HG03565 (cell line): ENCODE measurements around the gene CISH.

Experiments
- ATAC-seq: cut with Tn5 transposase; IDR thresholded peaks from one replicate; pipeline ENCODE4 v1.9.1; 2021; ENCODE audit warnings: mild to moderate bottlenecking, moderate library complexity; ENCODE audit not compliant: unreplicated experiment

CISH gene

DNA sequence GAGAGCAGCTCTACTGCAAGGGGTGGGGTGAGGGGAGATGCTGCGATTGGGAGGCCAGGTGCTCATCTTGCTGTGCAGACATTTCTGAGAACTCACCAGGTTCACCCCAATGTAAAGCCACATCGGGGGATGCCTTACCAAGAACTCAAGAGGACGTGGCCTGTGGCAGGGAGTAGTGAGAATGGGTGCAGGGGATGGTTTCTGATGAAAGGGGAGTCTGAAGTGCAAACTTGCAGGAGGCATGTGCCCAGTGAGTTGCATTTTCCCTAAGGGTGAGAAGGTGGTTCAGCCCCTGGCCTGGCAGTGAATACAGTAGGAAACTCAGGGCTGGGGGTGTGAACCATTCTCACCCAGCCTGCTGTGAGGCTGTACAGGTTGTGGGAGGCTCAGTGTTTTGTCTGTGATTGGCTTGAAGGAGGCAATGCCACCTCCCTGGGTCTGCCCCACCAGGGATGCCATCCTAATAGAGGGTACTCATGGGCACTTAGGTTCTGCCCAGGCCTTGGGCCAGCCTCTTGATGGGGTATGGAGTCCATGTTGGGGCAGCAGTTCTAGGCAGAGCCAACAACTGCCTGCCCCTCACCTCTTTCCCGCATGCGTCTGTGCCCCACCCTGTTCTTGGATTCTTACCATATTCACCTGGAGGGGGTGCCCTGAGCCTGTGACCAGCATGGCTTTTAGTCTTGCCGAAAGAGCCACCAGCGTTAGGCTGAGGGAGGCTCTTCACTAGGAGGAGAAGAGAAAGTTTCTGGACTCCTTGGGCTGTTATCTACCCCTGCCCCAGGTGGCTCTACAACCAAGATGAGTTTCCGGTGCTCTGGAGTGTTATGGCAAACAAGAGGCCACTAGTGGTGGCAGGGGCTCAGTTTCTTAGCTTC, 37.8 kb downstream of the CISH start:
- ATAC-seq = no peak

DNA sequence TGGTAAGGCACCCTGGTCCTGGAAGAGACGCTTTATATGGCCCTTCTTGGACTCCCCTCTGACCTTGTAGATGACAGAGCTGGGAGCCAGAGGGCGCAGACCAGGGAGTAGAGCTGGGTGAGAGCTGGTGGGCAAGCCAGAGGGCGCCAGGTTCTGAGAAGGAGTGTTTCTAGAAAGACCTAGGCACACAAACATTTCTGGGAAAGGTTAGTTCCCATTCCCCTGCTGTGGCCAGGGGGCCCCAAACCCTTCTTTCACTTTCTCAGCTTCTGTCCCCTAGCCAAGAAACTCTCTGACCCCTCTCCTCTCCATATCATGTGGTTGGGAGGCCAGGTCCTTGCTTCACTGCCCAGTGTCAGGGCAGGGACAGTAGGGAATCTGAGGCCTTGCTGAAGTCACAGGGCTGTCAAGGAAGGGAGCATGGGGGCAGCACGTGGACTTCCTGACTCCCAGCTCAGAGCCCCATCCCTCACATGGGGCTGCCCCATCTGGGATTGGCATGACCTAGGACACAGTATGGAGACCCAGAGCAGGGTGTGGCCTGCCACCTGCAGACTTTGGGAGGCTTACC, 38.7 kb downstream of the CISH start:
- ATAC-seq = no peak

DNA sequence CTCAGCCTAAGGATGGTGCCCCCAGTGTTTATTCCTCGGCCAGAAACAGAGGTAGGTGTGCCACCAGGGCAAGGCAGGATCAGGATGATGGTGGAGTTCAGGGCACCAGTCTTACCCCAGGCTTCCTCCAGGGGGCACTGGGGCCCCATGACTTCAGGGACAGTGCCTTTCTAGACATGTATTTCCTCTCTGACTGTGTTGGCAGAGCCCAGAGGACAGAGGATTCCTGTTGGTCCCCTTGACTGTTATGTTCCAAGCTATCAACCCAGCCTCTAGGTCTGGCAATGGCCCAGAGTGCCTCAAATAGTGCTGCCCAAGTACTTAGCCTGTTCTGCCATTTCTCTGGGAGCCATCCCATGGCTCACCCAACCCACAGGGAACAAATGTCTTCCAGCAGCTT, 39.4 kb downstream of the CISH start:
- peak; percentile 20 for ATAC-seq

DNA sequence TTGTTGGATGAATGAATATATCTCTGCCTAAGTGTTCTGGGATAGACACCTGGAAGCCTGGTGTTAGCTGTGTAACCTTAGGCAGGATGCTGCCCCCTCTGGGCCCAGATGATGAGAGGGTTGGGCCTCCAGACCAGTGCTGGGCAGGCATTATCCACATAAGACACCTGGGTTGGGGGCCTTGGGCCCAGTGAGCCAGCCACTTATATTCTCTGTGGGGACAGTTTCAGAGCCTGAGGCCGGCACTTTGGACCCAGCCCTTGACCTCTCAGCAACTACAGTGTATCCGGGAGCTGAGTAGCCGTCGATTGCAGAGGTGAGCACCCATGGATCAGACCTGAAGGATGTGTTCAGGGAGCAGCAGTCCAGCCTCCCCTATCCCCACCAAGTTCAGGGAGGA, 40.1 kb downstream of the CISH start:
- ATAC-seq = no peak

DNA sequence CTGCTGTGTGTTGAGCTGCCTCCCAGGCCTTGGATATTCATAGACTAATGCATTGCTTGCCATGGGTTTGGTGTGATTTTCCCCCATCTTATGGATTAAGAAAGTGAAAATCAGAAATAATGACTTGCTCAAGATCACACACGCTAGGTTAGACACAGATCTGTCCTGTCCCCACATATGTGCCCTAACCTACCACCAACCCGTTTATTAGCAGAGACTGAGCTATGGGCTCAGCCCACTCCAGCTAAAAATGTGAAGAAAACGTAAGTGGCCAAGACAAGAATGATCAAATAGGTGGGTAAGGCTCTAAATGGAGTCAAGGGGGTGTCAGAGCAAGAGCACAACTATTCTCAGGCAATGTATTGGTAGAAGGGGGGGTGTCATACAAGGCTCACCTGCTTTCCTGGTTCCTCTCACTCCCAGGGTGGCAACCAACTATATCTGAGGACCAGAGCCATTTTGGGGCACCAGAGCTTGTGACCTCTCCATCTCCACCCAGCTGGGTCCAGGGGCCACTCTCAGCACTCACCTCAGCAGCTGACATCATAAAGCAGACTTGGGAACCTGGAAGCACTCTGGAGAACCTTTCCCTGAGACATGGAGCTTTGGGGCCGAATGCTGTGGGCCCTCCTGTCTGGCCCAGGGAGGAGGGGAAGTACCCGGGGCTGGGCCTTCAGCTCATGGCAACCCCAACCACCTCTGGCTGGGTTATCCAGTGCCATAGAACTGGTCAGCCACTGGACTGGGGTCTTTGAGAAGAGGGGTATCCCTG, 40.9 kb downstream of the CISH start:
- ATAC-seq = no peak

DNA sequence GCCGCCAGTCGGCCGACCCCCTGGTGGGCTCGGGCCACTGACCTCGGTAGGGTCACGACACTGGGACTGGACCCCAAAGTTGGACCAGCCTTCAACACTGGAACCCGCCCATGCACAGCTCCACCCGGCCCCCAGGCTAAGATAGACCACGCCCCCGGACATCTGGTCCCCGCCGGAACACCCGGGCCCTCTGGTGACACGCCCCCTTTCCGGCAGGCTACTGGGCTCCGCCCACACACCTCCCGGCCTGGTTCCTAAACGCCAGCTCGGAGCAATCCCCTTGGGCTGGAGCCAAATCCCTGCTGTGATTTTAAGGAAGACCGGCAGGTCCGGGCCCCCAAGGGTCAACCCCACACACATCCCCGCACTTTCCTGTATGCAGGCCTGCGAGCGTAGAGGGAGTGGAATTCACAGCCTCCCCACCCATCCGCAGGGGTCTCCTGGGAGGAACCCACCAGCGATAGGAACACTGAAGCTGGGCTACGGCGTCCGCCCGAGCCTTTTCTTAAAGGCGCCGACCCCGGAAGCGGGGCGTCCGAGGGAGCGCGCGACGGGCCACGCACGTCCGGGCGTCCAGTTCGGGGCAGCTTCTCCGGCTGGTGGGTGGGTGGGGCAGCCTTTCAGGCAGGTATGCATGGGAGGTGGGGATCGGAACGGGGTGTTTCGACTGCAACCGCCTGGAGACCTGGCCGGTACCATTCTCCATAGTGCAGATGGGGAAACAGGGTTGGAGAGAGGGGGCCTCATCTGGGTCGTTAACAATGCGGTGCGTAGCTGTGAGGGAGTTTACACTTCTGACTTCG, 42.4 kb downstream of the CISH start, which contains the start of gene HEMK1:
Gene HEMK1 (plus strand): TSS at position 576 of the 803 bp plus-strand sequence. CDS start 1,583 bp downstream, outside the sequence.
- peak; percentile 51 for ATAC-seq

DNA sequence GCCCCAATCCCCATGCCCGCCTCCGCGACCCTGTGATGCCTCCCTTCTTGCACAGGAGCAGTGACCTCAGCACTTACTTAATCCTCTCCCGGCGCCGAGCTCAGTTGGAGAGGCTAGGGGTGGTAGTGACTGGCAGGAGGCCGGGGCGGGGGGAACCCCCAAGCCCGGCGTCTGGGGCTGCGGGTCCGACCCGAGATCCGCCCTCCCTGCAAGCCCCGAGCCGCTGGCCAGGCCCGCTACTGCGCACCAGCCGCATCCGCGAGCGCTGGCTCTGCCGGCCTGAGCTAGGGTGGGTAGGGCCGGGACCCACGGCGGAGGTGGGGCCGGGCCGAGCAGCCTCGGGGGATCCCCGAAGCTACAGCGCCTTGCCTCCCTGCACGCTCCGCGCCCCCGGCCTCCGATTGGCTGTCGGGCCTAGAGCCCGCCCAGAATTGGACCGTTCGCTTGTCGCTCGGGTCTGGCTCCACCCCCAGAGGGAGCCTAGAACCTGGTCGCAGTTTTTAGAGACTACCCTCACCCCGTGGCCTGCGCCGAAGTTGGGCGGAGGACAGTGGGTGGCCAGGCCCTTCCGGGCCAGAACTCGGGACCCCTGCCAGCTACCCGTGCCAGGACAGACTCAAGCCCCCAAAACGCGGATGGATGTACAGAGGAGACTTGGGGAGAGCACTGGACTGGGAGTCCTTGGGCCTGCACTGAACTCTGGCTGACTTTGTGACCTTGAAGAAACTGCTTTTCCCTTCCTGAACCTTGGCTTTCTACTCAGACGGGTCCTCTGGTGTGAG, 44.0 kb downstream of the CISH start, which contains the start of gene C3orf18:
Gene C3orf18 (minus strand): TSS at position 362 of the 782 bp plus-strand sequence. CDS start 2,048 bp downstream, outside the sequence.
- peak; percentile 85 for ATAC-seq

DNA sequence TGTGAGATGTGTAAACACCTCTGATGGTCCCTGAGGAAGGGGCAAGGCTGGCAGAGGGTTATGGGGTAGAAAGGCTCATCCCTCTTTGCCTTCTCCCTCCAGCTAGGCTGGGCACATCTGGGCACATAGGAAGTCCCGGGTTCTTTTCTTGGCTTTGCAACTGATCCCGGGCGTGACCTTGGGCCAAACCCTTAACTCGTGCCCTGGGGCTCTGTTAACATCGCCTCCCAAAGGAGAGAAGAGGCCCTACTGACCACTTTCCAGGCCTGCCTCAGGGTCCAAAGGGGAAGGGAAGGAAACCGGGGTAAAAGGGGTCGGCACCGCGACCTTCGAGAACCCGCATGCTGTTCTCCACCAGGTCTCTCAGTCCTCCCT, 44.6 kb downstream of the CISH start:
- ATAC-seq = no peak

DNA sequence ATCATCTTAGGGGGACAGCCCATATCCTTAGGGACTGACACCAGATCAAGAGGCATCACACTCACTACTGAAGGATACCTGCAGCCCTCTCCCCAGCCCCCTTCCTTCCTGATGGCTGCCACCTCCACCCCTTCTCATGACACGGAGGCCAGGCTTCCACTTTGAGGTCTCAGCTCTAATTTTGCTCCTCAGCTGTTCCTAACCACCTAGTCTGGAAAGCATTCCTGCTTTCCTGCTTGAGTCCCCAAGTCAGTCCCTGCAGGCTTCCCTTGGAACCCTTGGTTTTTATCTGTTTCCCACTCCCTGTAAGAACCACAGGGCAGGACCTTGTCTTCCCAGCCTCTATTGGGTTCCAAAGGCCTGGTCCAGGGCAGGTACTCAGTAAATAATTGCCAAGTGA, 47.3 kb downstream of the CISH start:
- no peak for ATAC-seq

DNA sequence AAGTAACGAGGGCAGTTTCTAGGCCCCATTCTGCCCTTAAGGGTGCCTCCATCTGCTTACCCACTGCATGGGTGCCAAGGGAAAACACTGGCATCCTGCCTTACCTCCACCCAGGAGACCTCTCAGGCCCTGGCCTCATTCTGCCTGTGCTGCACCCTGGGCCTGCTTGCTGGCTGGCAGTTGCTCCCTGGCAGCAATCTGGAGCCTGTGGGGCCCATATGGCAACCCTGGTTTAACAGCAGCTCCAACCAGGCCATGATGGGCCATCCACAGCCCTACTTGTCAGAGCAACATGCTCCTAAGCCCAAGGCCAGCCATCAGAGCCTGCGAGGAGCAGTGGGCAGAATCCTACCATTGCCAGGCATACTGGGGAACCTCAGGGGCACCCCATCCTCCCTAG, 47.7 kb downstream of the CISH start:
- ATAC-seq = no peak

DNA sequence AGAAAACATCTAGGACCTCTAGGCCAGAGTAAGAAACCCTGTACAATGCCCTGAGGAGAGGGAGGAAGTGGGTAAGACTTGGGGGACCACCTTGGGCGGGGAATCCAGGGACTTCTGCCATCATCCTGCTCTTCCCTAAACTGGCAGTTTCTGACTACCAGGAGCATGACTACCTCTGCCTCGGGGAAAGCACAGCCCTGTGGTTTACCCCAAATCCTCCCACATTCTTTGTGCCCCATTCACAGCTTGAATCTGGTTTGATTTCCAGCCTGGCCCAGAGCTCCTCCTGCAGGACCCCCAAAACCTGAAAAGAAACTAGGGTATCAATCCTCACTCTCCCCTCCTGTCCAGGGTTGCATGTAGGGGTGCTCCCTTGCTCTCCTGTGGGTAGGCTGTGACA, 48.7 kb downstream of the CISH start:
- no peak for ATAC-seq

DNA sequence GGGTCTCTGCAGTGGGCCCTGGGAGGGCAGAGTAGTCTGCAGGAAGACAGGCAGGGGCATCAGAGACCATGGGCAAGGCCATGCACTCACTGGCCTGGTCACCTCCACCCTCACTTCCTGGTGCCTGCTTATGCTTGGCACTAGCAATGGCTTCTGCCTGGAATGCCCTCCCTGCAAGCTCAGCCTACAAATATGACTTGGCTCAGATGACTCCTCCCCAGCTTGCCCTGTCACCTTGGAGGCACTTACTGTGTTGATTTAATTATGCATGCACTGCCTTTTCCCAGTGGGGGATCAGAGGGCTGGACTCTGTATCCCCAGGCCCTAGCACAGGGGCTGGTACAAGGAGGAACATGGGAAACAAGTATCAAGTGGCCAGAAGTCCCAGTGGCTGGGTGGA, 51.9 kb downstream of the CISH start:
- ATAC-seq = no peak

DNA sequence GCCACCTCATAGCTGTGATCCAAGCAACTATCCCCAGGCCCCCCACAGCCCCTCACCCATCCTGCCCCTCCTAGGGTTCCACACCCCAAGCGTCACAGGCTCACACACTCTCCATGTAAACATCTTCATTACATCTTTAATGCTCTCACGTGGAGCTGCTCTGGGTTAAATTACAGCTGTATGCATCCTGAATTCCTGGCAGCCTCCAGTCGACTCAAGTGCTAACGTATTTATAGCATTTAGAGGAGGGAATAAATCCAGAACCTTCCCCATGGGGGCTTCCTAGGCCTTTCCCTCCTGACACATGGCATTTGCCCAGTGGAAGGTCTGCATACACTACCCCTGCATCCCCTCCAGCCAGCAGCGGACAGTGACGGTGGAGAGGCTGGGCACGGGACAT, 53.7 kb downstream of the CISH start:
- ATAC-seq = no peak

DNA sequence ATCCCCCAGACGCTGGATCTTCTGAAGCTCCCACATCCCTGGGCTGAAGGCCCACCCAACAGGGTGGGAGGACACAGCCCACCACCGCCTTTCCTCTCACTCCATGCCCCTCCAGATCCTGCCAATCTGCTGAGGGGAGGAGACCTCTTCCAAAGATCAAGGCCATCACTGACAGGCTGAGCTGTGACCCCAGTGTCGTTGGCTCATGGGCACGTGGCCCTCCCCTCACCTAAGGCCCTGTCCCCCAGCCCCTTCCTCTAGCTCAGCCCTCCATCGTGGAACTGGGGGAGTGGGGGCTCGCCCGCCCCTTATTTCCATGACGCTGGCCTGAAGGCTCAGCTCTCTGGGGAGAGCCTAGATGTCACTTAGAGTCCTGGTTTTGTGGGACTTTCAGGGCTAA, 54.5 kb downstream of the CISH start:
- ATAC-seq = no peak
